GM19043 (cell line): ENCODE data around the gene SBF2.
A peak's percentile ranks its signal among the peaks of the same experiment; 100 is the strongest.
"Not testable (repeated sequence)": the region's sequence is repeated elsewhere in the genome, so short reads cannot be mapped to it uniquely, and the experiment has no call there.

Source experiments
- ATAC-seq: cut with Tn5 transposase; IDR thresholded peaks from one replicate; pipeline ENCODE4 v1.9.1; 2021; ENCODE audit warnings: low read depth; ENCODE audit not compliant: unreplicated experiment

Gene SBF2

DNA sequence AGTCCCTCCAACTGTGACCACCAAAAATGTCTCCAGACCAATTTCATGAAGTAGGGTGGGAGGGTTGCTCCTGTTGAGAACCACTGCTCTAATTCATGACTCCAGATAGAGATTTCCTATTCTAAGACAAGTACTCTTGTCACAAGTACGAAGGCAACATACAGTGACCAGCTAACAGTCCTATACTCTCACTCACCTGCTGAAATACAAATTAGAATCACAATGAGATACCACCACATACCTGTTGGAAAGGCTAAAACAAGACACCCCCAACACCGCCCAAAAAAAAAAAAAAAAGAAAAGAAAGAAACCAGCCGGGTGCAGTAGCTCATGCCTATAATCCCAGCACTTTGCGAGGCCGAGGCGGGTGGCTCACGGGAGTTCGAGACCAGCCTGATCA is 319.6 kb downstream of the SBF2 start:
- ATAC-seq, result no peak

DNA sequence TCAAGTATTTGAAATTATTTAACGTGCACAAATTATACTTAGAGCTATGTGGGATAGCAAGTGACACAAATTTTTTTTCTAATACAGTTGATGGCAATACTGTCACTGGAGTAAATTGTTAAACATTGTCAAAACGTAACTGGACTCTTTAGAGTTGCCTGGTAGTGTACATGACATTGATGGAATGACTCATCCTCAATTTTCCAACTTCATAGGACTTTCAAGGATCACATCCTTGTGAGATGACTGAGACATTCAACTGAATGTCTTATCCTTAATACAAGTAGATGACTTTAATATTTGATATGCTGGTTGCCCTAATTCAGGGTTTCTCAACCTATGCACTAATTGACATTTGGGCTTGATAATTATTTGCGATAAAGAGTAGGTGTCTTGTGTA is 320.1 kb downstream of the SBF2 start:
- ATAC-seq, result no peak

DNA sequence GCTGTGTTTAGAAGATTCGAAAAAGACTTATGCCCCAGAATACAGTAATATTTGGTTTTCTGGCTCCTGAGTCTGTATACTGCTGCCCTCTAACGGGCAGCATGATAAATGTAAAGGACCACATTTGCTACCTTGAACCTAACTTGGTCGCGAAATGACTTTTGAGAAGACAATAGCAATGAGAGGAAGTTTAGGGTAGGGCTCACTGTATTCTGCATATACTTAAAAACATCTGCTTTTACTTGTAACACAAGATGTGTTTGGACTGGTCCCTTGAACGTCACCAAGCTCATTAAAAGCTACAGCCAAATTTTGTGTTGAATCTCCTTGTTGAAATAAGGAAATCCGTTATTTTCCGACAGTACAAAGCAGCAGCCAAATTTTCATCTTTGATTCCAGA is 321.0 kb downstream of the SBF2 start:
- ATAC-seq, result no peak

DNA sequence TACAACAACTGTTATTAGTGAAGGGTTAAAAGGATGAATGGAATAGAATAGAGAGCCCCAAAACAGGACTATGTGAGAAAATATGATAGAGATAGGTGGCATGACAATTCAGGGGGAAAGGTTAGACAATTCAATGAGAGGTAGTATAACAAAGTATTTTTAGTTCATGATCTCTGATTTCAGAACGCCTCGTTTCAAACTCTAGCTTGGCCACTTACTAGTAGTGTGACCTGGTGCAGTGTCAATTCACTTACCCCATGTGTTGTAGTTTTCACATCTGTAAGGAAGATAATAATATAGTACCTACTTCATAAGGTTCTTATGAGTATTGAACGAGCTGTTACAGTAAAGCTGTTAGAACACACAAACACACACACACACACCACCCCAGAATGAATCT is 322.1 kb downstream of the SBF2 start:
- no peak for ATAC-seq

DNA sequence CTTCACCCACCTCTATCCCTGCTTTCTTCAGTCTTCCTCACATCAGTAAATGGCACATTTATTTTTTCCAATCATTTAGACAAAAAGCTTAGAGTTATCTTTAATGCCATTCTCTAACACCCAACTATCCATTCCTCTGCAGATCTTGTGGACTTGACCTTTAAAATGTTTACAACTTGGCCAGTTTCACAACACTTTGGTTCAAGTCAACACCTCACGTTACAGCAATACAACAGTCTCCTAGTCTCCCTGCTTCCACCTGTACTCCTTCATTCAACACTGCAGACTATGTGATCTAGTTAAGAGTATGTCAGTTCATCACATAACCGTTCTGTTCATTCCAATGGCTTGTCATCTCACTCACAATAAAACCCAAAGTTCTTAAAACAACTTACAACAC is 325.0 kb downstream of the SBF2 start:
- no peak for ATAC-seq

DNA sequence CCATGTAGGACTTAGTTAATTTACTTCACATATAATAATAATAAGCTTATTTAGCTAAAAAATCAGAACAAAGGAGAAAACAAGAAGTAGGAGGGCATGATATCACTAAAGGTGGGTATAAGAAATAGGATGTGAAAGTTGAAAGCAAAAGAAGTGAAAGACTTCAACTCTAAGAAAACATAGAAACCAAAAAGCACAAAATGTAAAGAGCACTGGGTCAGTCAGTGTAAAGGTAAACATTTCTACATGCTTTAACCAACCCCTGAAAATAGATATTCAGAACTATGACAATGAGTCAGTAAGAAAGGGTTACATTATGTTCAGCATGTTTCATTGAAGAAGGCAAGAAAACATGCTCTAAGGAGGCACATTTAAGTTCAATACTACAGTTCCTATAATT is 331.3 kb downstream of the SBF2 start:
- ATAC-seq, result peak; percentile 97

DNA sequence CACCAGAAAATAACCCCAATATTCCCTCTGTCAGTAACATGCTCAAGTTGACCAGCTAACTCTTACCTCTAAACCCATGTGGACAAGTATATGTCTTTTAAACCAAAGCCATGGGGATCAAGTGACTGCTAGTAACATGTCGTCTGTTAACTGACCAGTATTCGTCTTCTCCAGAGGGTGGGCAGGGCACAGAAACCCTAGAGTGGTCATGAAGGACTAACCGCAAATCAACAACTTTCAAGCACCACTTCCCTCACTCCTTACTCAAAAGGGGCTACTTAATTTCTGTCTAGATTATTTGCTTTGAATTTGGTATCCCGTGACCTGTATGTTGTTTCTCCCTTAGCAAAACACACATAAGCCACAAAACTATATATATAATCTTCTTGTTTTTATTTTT is 336.9 kb downstream of the SBF2 start:
- ATAC-seq, result no peak

DNA sequence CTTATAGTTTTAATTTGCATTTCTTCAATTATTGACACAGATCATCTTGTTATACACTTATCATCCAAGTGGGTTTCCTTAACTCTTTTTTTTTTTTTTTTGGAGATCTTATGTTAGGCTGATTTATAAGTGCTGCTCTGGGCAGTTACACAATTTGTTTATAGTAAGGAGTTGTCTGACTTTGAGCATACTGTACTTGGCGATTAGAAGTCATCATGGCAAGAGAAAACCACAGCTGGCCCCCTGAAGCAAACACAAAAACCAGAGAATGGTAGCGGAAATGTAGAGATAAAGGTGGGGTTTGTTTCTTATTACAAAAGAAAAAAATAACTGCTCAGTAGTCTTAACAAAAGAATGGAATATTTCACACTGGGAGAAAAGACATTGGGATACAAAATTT is 337.5 kb downstream of the SBF2 start:
- ATAC-seq, result no peak

DNA sequence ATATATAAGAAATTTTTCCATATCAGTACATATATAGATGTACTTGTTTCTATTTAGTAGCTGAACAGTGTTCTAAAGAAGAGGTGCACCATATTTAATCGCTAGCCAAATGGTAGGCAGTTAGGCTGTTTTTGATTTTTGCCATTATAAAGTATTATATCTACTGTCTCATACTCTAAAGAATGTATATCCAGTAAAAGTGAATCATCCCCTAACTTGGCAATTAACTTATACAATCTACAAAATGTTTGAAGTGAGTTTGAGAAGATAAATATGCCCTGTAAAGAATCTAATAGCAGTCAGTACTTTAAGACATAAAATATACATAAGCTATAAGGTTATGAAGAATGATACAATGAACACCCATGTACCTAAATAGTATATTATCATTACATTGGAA is 338.6 kb downstream of the SBF2 start:
- ATAC-seq, result no peak

DNA sequence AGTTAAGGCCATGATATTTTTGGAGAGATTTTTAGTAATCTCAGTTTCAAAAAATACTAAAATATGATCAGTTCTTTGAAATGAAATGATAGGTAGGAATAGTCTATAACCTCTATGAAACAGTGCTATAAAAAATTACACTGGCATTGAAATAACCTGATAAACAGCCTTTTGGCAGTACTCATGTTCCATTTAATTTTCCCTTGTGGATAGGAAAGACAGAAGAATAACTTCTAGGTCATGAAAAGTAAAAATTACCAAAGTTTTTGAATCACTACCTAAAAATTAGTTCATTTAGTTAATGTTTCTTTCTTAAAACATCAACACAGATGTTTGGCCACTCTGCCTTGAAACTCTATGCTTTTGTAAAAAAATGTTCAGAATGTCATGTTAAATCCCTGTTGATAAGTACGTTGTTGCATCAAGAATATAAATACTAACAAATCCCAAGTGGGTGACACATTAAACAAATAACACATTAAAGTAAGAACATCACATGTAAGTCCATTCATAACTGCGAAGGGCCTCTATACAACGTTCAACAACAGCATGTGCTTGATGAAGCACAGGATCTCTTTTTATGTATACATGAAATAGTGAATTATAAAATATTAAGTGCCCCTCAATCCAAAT is 339.9 kb downstream of the SBF2 start:
- ATAC-seq, result no peak

DNA sequence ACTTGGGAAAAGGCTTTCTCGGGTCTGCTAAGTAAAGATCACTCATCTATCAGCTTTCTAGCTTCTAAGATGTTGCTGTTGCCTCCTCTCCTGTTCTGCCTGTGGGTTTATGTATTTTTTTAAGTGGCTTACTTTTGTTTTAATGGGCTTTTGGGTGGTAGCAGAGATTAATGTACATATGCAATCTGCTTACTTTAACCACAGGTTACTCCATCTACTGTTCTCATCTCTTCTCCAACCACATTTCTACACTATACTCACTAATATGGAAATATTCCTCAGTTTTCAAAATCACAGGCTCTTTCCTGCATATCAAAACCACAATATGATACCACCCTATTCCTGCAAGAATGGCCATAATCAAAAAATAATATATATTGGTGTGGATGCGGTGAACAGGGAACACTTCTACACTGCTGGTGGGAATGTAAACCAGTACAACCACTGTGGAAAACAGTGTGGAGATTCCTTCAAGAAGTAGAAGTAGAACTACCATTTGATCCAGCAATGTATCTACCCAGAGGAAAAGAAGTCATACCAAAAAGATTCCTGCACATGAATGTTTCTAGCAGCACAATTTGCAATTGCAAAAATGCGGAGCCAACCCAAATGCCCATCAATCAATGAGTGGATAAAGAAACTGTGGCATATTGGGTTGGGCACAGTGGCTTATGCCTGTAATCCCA is 341.4 kb downstream of the SBF2 start:
- no peak for ATAC-seq

DNA sequence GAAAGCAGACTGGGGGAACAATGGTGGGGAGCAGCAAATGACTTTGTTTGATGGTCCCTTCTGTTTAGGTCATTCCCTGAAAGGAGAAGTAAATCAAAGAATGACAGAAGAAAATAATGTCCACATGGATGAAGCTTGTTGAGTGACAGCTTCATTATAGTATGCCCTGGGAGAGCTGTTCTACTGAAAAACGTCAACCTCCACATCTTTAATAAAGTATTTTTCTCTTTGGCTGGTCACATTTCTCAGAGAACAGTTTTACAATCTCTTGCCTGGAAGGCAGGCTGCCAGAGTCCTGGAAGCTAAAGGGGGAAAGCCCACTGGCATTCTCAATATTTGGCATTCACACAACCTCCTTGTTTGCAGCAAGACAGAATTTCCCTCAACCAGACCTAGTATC is 342.2 kb downstream of the SBF2 start:
- no peak for ATAC-seq

DNA sequence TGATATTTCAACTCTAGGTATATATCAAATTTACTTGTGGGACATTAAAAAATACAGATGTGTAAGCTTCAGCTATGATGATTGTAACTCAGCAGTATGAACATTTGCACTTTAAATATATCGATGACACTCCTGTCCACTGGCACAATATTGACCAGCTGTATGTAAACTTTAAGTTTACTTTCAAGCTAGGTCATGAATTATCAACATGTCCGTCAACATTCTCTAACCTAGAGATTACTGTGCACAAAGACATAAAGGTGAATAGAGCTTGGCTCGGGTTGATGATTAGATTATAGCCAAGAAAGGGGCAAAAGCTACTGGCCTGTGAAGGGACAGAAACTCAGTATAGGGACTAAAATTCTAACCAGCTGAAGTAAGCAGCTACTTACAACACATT is 343.6 kb downstream of the SBF2 start:
- no peak for ATAC-seq

DNA sequence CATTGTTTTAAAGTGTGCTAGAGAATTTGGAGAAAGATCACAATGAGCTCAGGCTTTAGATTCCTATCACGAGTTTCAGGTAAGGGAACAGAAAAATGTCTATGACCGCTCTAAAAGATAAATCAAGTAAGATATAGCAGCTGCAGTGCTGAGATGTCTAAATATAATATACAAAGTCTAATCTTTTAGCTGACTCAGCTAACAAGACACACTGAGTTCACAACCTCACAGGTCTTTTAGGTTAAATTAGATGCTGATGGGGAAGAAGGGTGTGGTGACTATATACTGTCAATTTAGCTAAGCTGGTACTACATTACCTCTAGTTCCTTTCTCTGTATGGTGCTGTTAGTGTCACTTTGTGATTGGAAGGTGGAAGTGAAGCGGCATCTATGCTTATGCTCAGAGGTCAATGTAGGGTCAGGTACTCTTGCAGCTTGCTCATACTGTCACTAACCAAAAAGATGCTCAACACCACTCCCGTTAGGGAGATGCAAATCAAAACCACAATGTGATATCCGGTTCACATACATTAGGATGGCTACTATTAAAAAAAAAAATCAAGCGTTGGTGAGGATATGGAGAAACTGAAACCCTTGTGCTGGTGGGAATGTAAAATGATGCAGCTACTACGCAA is 346.7 kb downstream of the SBF2 start:
- peak; percentile 84 for ATAC-seq

DNA sequence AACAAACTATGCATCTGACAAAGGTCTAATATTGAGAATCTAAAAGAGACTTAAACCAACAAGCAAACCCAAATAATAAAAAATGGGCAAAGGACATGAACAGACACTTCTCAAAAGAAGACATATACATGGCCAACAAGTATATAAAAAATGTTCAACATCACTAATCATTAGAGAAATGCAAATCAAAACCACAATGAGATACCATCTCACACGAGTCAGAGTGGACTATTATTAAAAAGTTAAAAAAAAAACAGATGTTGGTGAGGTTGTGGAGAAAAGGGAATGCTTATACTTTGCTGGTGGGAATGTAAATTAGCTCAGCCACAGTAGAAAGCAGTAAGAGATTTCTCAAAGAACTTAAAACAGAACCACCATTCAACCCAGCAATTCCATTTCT is 348.3 kb downstream of the SBF2 start:
- not testable (repeated sequence) for ATAC-seq

DNA sequence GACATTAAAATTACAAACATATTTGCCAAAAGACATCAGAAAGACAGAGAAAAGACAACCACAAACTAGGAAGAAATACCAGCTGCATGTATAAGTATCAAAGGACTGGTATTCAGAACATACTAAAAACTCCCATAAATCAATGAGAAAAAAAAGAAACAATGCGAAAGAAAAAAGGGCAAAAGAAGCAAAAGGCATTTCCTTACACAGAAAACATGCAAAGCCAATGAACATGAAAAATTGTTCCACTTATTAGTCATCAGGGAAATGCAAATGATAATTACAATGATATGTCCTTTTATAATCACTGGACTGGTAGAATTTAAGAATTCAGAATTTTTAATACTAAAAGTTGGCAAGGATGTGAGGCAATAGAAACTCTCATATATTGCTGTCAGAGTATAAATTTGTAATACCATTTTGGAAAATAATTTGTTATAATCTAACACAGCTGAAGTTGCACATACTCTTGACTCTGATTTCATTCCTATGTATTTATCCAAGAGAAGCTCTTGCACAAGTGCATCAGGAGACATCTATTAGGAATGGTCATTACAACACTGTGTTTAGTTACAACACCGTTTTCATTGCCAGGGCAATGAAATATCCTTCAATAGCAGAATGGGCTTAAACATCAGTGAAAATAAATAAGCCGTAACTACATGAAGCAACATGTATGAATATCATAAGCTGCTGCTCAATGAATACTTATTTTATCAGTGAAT is 350.5 kb downstream of the SBF2 start:
- no peak for ATAC-seq

DNA sequence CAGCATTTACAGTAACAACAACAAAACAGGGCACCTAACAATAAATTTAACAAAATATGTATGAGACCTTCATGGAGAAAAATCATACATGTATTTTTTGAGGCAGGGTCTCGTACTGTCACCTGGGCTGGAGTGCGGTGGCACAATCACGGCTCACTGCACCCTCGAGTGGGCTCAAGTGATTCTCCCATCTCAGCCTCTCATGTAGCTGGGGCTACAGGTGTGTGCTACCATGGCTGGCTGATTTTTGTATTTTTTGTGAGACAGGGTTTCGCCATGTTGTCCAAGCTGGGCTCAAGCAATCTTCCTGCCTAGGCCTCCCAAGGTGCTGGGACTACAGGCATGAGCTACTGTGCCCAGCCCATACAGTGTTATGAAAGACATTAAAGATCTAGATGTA is 352.0 kb downstream of the SBF2 start:
- ATAC-seq, result no peak

DNA sequence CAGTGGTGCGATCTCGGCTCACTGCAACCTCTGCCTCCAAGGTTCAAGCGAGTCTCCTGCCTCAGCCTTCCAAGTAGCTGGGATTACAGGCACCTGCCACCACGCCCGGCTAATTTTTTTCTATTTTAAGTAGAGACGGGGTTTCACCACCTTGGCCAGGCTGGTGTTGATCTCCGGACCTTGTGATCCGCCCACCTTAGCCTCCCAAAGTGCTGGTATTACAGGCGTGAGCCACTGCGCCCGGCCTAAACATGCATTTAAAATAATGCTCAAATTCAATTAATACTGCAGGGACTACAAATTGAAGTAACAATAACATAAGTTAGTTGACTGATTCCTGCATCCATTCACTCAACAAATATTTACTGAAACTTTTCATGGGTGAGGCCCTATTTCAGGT is 354.9 kb downstream of the SBF2 start:
- ATAC-seq, result not testable (repeated sequence)

DNA sequence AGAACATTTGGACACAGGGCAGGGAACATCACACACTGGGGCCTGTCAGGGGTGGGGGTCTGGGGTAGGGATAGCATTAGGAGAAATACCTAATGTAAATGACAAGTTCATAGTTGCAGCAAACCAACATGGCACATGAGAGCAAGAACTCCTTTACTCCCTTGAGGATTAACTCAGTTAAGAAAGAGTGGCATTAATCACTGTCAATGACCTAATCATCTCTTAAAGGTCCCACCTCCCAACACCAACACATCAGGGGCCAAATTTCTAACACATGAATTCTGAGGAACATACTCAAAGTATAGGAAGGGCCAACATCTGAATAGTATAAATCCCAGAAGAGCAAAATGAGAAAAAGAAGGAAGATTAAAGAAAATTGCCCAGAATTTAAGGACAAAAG is 357.3 kb downstream of the SBF2 start:
- no peak for ATAC-seq

DNA sequence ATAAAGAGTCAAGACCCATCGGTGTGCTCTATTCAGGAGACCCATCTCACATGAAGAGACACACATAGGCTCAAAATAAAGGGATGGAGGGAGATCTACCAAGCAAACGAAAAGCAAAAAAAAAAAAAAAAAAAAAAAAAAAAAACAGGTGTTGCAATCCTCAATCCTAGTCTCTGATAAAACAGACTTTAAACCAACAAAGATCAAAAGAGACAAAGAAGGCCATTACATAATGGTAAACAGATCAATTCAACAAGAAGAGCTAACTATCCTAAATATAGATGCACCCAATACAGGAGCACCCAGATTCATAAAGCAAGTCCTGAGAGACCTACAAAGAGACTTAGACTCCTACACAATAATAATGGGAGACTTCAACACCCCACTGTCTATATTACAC is 361.2 kb downstream of the SBF2 start:
- not testable (repeated sequence) for ATAC-seq

DNA sequence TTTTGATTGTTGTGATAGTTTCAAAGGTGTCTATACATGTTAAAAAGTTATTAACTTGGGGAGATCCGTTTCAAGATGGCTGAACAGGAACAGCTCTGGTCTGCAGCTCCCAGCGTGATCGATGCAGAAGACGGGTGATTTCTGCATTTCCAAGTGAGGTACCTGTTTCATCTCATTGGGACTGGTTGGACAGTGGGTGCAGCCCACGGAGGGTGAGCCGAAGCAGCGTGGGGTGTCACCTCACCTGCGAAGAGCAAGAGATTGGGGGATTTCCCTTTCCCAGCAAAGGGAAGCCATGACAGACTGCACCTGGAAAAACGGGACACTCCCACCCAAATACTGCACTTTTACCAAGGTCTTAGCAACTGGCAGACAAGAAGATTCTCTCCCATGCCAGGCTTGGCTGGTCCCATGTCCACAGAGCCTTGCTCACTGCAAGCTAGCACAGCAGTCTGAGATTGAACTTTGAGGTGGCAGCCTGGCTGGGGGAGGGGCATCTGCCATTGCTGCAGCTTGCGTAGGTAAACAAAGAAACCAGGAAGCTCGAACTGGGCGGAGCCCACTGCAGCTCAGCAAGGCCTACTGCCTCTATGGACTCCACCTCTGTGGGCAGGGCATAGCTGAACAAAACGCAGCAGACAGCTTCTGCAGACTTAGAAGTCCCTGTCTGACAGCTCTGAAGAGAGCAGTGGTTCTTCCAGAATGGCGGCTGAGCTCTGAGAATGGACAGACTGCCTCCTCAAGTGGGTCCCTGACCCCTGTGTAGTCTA is 363.3 kb downstream of the SBF2 start:
- not testable (repeated sequence) for ATAC-seq
